Tibial artery (tissue), 4 donors: Measurements from ENCODE around the gene CDH6.

Experiments used
- DNase-seq, 2 donors: peaks; one replicate each; pipeline ENCODE4 v3.0.0-alpha.2; 2019
- H3K27ac ChIP-seq, 2 donors: fragments of 200-600 bp; sonication (generic) in 1 of 2; 1 replicate in 1 of 2; 2 replicates in 1 of 2; pipeline ENCODE4 v1.5.1; 2018 to 2019; ENCODE audit warnings: mild to moderate bottlenecking in 1 of 2
- H3K27me3 ChIP-seq, 2 donors: fragments of 200-600 bp; sonication (generic) in 1 of 2; one replicate each; pipeline versions ENCODE4 v1.5.1 to v1.6.0; 2016 to 2019
- H3K36me3 ChIP-seq, 3 donors: fragments of 200-600 bp; sonication (generic) in 2 of 3; one replicate each; pipeline ENCODE4 v1.5.1; 2016 to 2019; ENCODE audit warnings: mild to moderate bottlenecking in 2 of 3
- H3K4me1 ChIP-seq, 4 donors: fragments of 200-600 bp; sonication (generic) in 2 of 4; 1 replicate in 3 of 4; 2 replicates in 1 of 4; pipeline ENCODE4 v1.5.1; 2016 to 2019
- H3K4me3 ChIP-seq, 2 donors: fragments of 200-600 bp; sonication (generic) in 1 of 2; 1 replicate in 1 of 2; 2 replicates in 1 of 2; pipeline ENCODE4 v1.5.1; 2018 to 2019; ENCODE audit warnings: mild to moderate bottlenecking in 2 of 2
- H3K9me3 ChIP-seq, 3 donors: fragments of 200-600 bp; sonication (generic) in 1 of 3; one replicate each; pipeline ENCODE4 v1.5.1; 2016 to 2019
- intact Hi-C: fragments of 100-400 bp; cut with DNase I; formaldehyde crosslinking; loops from one replicate; pipeline ENCODE4 v1.15.0; 2023; ENCODE audit warnings: low total_unique reads
- TF ChIP-seq, protein P1 (sequence below), 2 experiments: fragments of 200-600 bp in 1 of 2; fragments of 450-650 bp in 1 of 2; IDR thresholded peaks; one replicate each; pipeline ENCODE4 v1.5.1; 2017 to 2019; ENCODE audit warnings: antibody characterized with exemption in 2 of 2, mild to moderate bottlenecking in 1 of 2, moderate library complexity in 1 of 2

CDH6 gene

GRCh38 chr5:31289429-31289828 is 95.9 kb downstream of the CDH6 start:
- TF ChIP-seq, protein P1, sequence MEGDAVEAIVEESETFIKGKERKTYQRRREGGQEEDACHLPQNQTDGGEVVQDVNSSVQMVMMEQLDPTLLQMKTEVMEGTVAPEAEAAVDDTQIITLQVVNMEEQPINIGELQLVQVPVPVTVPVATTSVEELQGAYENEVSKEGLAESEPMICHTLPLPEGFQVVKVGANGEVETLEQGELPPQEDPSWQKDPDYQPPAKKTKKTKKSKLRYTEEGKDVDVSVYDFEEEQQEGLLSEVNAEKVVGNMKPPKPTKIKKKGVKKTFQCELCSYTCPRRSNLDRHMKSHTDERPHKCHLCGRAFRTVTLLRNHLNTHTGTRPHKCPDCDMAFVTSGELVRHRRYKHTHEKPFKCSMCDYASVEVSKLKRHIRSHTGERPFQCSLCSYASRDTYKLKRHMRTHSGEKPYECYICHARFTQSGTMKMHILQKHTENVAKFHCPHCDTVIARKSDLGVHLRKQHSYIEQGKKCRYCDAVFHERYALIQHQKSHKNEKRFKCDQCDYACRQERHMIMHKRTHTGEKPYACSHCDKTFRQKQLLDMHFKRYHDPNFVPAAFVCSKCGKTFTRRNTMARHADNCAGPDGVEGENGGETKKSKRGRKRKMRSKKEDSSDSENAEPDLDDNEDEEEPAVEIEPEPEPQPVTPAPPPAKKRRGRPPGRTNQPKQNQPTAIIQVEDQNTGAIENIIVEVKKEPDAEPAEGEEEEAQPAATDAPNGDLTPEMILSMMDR (IDR thresholded peaks at IDR 0.05) = no peak
- Histone ChIP-seq H3K27ac (no peak overlapping the region), H3K36me3 (no peaks in the 10 kb centered on the region), H3K4me3 (no peak overlapping the region), H3K9me3 (no peaks in the 10 kb centered on the region), H3K4me1 (peaks cover 0 to 38% (median 0%) of the 10 kb centered on the region in 4 donors), H3K27me3 (no peaks in the 10 kb centered on the region)
- intact Hi-C loops = no loop called here
- DNase-seq = no peak

GRCh38 chr5:31291323-31291854 is 97.9 kb downstream of the CDH6 start:
- Histone ChIP-seq H3K9me3 (no peaks in the 10 kb centered on the region), H3K4me3 (no peak overlapping the region), H3K27me3 (no peaks in the 10 kb centered on the region), H3K4me1 (peaks cover 0 to 24% (median 0%) of the 10 kb centered on the region in 4 donors), H3K36me3 (no peaks in the 10 kb centered on the region), H3K27ac (no peak overlapping the region)
- intact Hi-C loops = no loop called here
- DNase-seq = no peak
- TF ChIP-seq, protein P1 (IDR thresholded peaks at IDR 0.05) = no peak

GRCh38 chr5:31300501-31300900 is 107.0 kb downstream of the CDH6 start:
- DNase-seq = no peak
- no peaks in the 10 kb centered on the region for H3K27me3 ChIP-seq
- H3K9me3 ChIP-seq = no peaks in the 10 kb centered on the region
- no peak overlapping the region for H3K4me3 ChIP-seq
- H3K36me3 ChIP-seq = peaks cover 7 to 21% (median 12%) of the 10 kb centered on the region in 3 donors
- intact Hi-C loops = no loop called here
- H3K4me1 ChIP-seq = no peaks in the 10 kb centered on the region
- TF ChIP-seq, protein P1 (IDR thresholded peaks at IDR 0.05) = no peak
- no peak overlapping the region for H3K27ac ChIP-seq

DNA sequence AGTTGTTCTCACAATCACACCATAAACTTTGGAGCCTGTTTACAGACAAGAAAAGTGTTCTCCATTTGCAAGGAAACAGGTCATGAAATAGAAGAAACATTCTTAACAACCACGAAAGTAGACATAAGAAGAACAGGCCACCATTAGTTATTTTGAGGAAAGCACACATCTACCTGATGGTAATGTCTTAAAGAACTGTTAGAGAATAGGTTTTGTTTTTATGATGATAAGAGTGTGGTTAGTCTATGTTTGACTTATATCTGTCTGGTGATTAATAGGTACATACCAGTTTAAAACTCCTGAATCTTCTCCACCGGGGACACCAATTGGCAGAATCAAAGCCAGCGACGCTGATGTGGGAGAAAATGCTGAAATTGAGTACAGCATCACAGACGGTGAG is 108.3 kb downstream of the CDH6 start:
- Histone ChIP-seq H3K27ac (no peak overlapping the region), H3K27me3 (no peaks in the 10 kb centered on the region), H3K36me3 (peaks cover 7 to 26% (median 19%) of the 10 kb centered on the region in 3 donors), H3K4me1 (no peaks in the 10 kb centered on the region), H3K9me3 (no peaks in the 10 kb centered on the region), H3K4me3 (no peak overlapping the region)
- TF ChIP-seq, protein P1 (IDR thresholded peaks at IDR 0.05) = no peak
- DNase-seq = no peak
- intact Hi-C loops = no loop called here

DNA sequence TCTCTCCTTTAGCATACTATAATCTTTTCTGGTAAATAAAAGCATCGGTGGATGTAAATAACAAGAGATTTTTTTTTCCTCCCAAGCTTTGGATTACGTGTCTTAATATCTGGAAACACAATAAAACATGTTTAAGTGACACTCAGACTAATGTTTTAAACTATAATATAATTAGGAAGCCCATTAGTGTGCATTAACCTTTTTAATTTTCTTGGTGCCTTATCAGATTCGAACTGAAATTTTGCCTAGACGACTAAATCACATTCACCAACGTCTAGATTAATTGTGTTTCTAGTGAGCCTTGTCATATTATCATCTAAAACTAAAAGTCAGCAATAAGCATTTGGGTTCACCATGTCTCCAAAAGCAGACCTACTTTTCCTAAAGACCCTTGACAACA is 110.2 kb downstream of the CDH6 start:
- TF ChIP-seq, protein P1 (IDR thresholded peaks at IDR 0.05) = no peak
- intact Hi-C loops = no loop called here
- no peak overlapping the region for H3K4me3 ChIP-seq
- H3K27ac ChIP-seq = no peak overlapping the region
- H3K27me3 ChIP-seq = no peaks in the 10 kb centered on the region
- DNase-seq = no peak
- H3K9me3 ChIP-seq = no peaks in the 10 kb centered on the region
- H3K36me3 ChIP-seq = peaks cover 7 to 27% (median 19%) of the 10 kb centered on the region in 3 donors
- no peaks in the 10 kb centered on the region for H3K4me1 ChIP-seq

- H3K4me3 ChIP-seq = no peak overlapping the region
- intact Hi-C loops = no loop called here
- H3K36me3 ChIP-seq = peaks cover 26 to 39% (median 27%) of the 10 kb centered on the region in 3 donors
- DNase-seq = no peak
- TF ChIP-seq, protein P1 (IDR thresholded peaks at IDR 0.05) = no peak
- no peaks in the 10 kb centered on the region for H3K9me3 ChIP-seq
- no peaks in the 10 kb centered on the region for H3K27me3 ChIP-seq
- no peak overlapping the region for H3K27ac ChIP-seq
- H3K4me1 ChIP-seq = no peaks in the 10 kb centered on the region
Measured at GRCh38 chr5:31317665-31318064, 124.2 kb downstream of the CDH6 start.
